Hepatic stellate cell (primary cell): ENCODE measurements around the gene APBA1.

ENCODE experiments used
- DNase-seq: peaks from one replicate; pipeline ENCODE4 v3.0.0; 2011; ENCODE audit warnings: low spot score

The APBA1 gene

GRCh38 chr9:69396759-69397158 lies 275.4 kb downstream of the APBA1 start:
- no peak for DNase-seq

- no peak for DNase-seq
Measured at GRCh38 chr9:69395718-69396117, 276.5 kb downstream of the APBA1 start.

GRCh38 chr9:69393425-69393824 lies 278.7 kb downstream of the APBA1 start:
- no peak for DNase-seq

- no peak for DNase-seq
Measured at GRCh38 chr9:69392826-69393225, 279.3 kb downstream of the APBA1 start.

- DNase-seq = peak; percentile 24
Measured at GRCh38 chr9:69391946-69392345, 280.2 kb downstream of the APBA1 start.

- DNase-seq = no peak
Measured at GRCh38 chr9:69391487-69391886, 280.7 kb downstream of the APBA1 start.

- no peak for DNase-seq
Measured at GRCh38 chr9:69389437-69389995, 282.7 kb downstream of the APBA1 start.

GRCh38 chr9:69388596-69388995 lies 283.6 kb downstream of the APBA1 start:
- no peak for DNase-seq

GRCh38 chr9:69386651-69387050 lies 285.5 kb downstream of the APBA1 start:
- DNase-seq = no peak

GRCh38 chr9:69385581-69386033 lies 286.6 kb downstream of the APBA1 start:
- DNase-seq = no peak

- DNase-seq = no peak
Measured at GRCh38 chr9:69382135-69382534, 290.0 kb downstream of the APBA1 start.

- DNase-seq = peak; percentile 42
Measured at GRCh38 chr9:69380811-69381210, 291.4 kb downstream of the APBA1 start.

- no peak for DNase-seq
Measured at GRCh38 chr9:69380301-69380700, 291.9 kb downstream of the APBA1 start.

GRCh38 chr9:69379270-69379982 lies 292.7 kb downstream of the APBA1 start:
- peak; percentile 46 for DNase-seq

- DNase-seq = no peak
Measured at GRCh38 chr9:69377981-69378380, 294.2 kb downstream of the APBA1 start.
